CD14-positive monocyte (primary cell): ENCODE results near the gene PRKD1. TPM values are rescaled to one million over a fixed set of nuclear protein-coding genes. Genes with fewer than 3 reads are reported as not detected.

ENCODE experiments used
- DNase-seq, 3 donors: peaks; one replicate each; pipeline ENCODE4 v3.0.0-alpha.2; 2011 to 2022
- H2AFZ ChIP-seq: 2 replicates; pipeline ENCODE4 v1.6.0; 2012; ENCODE audit warnings: mild to moderate bottlenecking, low read depth, low read length, inconsistent platforms; ENCODE audit not compliant: insufficient read depth, poor library complexity, severe bottlenecking
- H3K27ac ChIP-seq, 2 donors: 1 replicate in 1 of 2; 2 replicates in 1 of 2; pipeline ENCODE4 v1.5.1; 2012 to 2013; ENCODE audit warnings: low read length in 2 of 2, control low read depth in 1 of 2, inconsistent platforms in 1 of 2, low read depth in 1 of 2, mild to moderate bottlenecking in 1 of 2
- H3K27me3 ChIP-seq, 2 donors: one replicate each; pipeline versions ENCODE4 v1.6.0 to v1.6.1; 2011 to 2013; ENCODE audit warnings: low read length in 2 of 2; ENCODE audit not compliant: control insufficient read depth in 2 of 2, insufficient read depth in 2 of 2
- H3K36me3 ChIP-seq, 2 donors: replicated peaks in 1 of 2; 1 replicate in 1 of 2; 2 replicates in 1 of 2; pipeline versions ENCODE4 v1.5.1 to v1.6.1; 2012 to 2013; ENCODE audit warnings: low read length in 2 of 2, control low read depth in 1 of 2, inconsistent platforms in 1 of 2, mild to moderate bottlenecking in 1 of 2; ENCODE audit not compliant: insufficient read depth in 2 of 2, control insufficient read depth in 1 of 2
- H3K4me1 ChIP-seq, 2 donors: 1 replicate in 1 of 2; 2 replicates in 1 of 2; pipeline versions ENCODE4 v1.5.1 to v1.6.1; 2012 to 2013; ENCODE audit warnings: low read length in 2 of 2, control low read depth in 1 of 2, inconsistent platforms in 1 of 2, mild to moderate bottlenecking in 1 of 2, moderate library complexity in 1 of 2; ENCODE audit not compliant: insufficient read depth in 2 of 2, control insufficient read depth in 1 of 2
- H3K4me2 ChIP-seq: replicated peaks from 2 replicates; pipeline ENCODE3; 2012; ENCODE audit warnings: low read length, moderate library complexity, mild to moderate bottlenecking; ENCODE audit not compliant: poor library complexity, severe bottlenecking; ENCODE audit errors: extremely low read depth
- H3K4me3 ChIP-seq, 3 experiments: fragments of 200-600 bp in 1 of 3; sonication (generic) in 1 of 3; replicated peaks in 1 of 3; 1 replicate in 2 of 3; 2 replicates in 1 of 3; pipeline ENCODE4 v1.5.1; 2011 to 2013; ENCODE audit warnings: low read length in 3 of 3, mild to moderate bottlenecking in 3 of 3, control low read depth in 2 of 3, low read depth in 2 of 3, inconsistent platforms in 1 of 3, moderate library complexity in 1 of 3
- H3K79me2 ChIP-seq: 2 replicates; pipeline ENCODE4 v1.6.0; 2012; ENCODE audit warnings: mild to moderate bottlenecking, control low read depth, inconsistent platforms, low read length, moderate library complexity; ENCODE audit not compliant: insufficient read depth
- H3K9ac ChIP-seq: 2 replicates; pipeline ENCODE4 v1.6.0; 2017; ENCODE audit warnings: low read length, mild to moderate bottlenecking; ENCODE audit not compliant: insufficient read depth, poor library complexity, severe bottlenecking
- H3K9me3 ChIP-seq, 2 donors: replicated peaks in 1 of 2; 1 replicate in 1 of 2; 2 replicates in 1 of 2; pipeline versions ENCODE4 v1.5.1 to v1.6.1; 2012 to 2013; ENCODE audit warnings: low read length in 2 of 2, control low read depth in 1 of 2; ENCODE audit not compliant: control insufficient read depth in 1 of 2, insufficient read depth in 1 of 2
- H4K20me1 ChIP-seq: 2 replicates; pipeline ENCODE4 v1.6.0; 2012; ENCODE audit warnings: mild to moderate bottlenecking, low read length, control low read depth, moderate library complexity; ENCODE audit not compliant: insufficient read depth
- H3K27ac Mint-ChIP-seq, 7 donors: one replicate each; pipeline ENCODE4 v1.8.0; 2020; ENCODE audit warnings: mild to moderate bottlenecking in 7 of 7, mixed read lengths in 7 of 7, moderate library complexity in 6 of 7, inconsistent platforms in 2 of 7
- H3K27me3 Mint-ChIP-seq, 3 donors: one replicate each; pipeline ENCODE4 v1.8.0; 2021 to 2022; ENCODE audit warnings: low read depth in 3 of 3, mild to moderate bottlenecking in 3 of 3, mixed read lengths in 3 of 3, moderate library complexity in 3 of 3, inconsistent platforms in 1 of 3
- H3K36me3 Mint-ChIP-seq, 2 donors: one replicate each; pipeline ENCODE4 v1.8.0; 2020; ENCODE audit warnings: mixed read lengths in 2 of 2, inconsistent platforms in 1 of 2, mild to moderate bottlenecking in 1 of 2
- H3K4me1 Mint-ChIP-seq: one replicate; pipeline ENCODE4 v1.8.0; 2020; ENCODE audit warnings: mild to moderate bottlenecking, mixed read lengths
- H3K4me3 Mint-ChIP-seq, 2 donors: one replicate each; pipeline ENCODE4 v1.8.0; 2020; ENCODE audit warnings: mild to moderate bottlenecking in 2 of 2, mixed read lengths in 2 of 2, moderate library complexity in 1 of 2
- H3K9me3 Mint-ChIP-seq, 7 donors: one replicate each; pipeline ENCODE4 v1.8.0; 2020 to 2022; ENCODE audit warnings: mixed read lengths in 7 of 7, mild to moderate bottlenecking in 6 of 7, moderate library complexity in 6 of 7, inconsistent platforms in 2 of 7
- WGBS: methylation state at CpG from one replicate; pipeline ENCODE4 v1.1.5; 2013; ENCODE audit warnings: missing lambda C conversion rate; ENCODE audit not compliant: insufficient coverage; 5-methylcytosine and 5-hydroxymethylcytosine counted together
- intact Hi-C, 2 donors: fragments of 100-400 bp; cut with micrococcal nuclease; formaldehyde crosslinking; loops; one replicate each; pipeline versions ENCODE4 v1.15.0 to v1.15.1; 2023
- polyA plus RNA-seq, 3 donors: library from polyadenylated mRNA; depleted of rRNA in 1 of 3; unstranded in 2 of 3; stranded (reverse) in 1 of 3; fragments of 300-500 nt in 2 of 3; fragments of >200 nt in 1 of 3; fragmentation: Illumina TruSeq in 2 of 3; gene quantifications; 1 replicate in 2 of 3; 2 replicates in 1 of 3; pipeline ENCODE4 v1.2.3, GENCODE V29; 2012 to 2021
- TF ChIP-seq, protein P1 (sequence below): fragments of 200-600 bp; IDR thresholded peaks from one replicate; pipeline ENCODE4 v1.8.0; 2022; ENCODE audit warnings: antibody characterized with exemption, mild to moderate bottlenecking

PRKD1 gene
- polyA plus RNA-seq, 3 donors = not detected

DNA sequence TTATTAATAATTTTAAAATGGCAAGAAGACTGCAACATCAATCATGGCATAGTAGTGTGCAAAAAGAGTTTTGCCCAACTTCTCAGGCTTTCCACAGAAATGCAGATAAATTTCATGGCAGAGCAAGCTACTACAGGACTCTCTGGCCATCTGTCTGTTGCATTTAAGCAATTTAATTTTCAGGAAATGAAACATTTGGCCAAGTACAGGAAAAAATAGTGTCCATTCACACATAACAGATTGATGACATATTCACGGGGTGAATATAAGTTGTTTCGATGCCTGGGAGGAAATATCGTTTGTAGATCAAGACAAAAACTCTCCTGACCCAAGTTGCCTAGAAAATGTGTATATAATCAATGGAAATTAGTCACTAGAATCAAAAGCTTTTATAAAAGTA lies 324.0 kb downstream of the PRKD1 start:
- TF ChIP-seq, protein P1, sequence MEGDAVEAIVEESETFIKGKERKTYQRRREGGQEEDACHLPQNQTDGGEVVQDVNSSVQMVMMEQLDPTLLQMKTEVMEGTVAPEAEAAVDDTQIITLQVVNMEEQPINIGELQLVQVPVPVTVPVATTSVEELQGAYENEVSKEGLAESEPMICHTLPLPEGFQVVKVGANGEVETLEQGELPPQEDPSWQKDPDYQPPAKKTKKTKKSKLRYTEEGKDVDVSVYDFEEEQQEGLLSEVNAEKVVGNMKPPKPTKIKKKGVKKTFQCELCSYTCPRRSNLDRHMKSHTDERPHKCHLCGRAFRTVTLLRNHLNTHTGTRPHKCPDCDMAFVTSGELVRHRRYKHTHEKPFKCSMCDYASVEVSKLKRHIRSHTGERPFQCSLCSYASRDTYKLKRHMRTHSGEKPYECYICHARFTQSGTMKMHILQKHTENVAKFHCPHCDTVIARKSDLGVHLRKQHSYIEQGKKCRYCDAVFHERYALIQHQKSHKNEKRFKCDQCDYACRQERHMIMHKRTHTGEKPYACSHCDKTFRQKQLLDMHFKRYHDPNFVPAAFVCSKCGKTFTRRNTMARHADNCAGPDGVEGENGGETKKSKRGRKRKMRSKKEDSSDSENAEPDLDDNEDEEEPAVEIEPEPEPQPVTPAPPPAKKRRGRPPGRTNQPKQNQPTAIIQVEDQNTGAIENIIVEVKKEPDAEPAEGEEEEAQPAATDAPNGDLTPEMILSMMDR = no peak

DNA sequence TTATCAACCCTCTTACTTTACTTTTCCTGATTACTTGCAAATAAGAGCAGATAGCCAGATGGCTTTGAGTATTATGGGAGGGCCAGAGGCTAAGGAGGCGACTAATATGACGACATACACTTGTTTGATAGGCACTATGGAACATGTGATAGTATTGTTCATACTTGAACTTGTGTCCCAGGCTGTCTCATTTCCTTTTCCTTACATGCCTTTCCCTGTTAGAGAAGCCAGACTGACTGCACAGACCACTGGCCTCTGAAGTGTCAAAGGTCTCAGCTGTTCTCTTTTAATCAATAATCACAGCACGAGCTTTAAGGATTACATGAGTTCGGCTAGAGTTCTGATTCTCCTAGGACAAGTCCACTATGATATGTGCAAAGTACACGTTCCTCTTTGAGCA lies 326.0 kb downstream of the PRKD1 start:
- no peak overlapping the region for H3K4me3 ChIP-seq
- H3K79me2 ChIP-seq = no peaks in the 10 kb centered on the region
- H2AFZ ChIP-seq = no peak overlapping the region
- Mint-ChIP-seq H3K36me3 (no peaks in the 10 kb centered on the region), H3K4me1 (no peaks in the 10 kb centered on the region), H3K9me3 (peaks cover 0 to 3% (median 2%) of the 10 kb centered on the region in 7 donors), H3K4me3 (no peak overlapping the region), H3K27ac (no peak overlapping the region), H3K27me3 (no peaks in the 10 kb centered on the region)
- H3K9me3 ChIP-seq = peaks cover 0 to 4% of the 10 kb centered on the region in 2 donors
- intact Hi-C loops = no loop called here
- no peaks in the 10 kb centered on the region for H3K27me3 ChIP-seq
- no peaks in the 10 kb centered on the region for H4K20me1 ChIP-seq
- no peaks in the 10 kb centered on the region for H3K36me3 ChIP-seq
- H3K27ac ChIP-seq = no peak overlapping the region
- TF ChIP-seq, protein P1 = no peak
- H3K9ac ChIP-seq = no peak overlapping the region
- no peaks in the 10 kb centered on the region for H3K4me1 ChIP-seq
- WGBS = 100% methylated on average over 1 of the region's 5 CpGs
- no peak overlapping the region for H3K4me2 ChIP-seq
- DNase-seq = no peak

More for the DNA sequence above, 324.0 kb downstream of the PRKD1 start:
- intact Hi-C loops = no loop called here
- Histone ChIP-seq H3K9me3 (peaks cover 0 to 4% of the 10 kb centered on the region in 2 donors), H3K4me3 (no peak overlapping the region), H3K27me3 (no peaks in the 10 kb centered on the region), H3K27ac (no peak overlapping the region), H3K36me3 (no peaks in the 10 kb centered on the region), H4K20me1 (no peaks in the 10 kb centered on the region), H3K4me2 (no peak overlapping the region), H2AFZ (no peak overlapping the region), H3K4me1 (no peaks in the 10 kb centered on the region), H3K79me2 (no peaks in the 10 kb centered on the region), H3K9ac (no peak overlapping the region)
- Mint-ChIP-seq H3K9me3 (peaks cover 0 to 5% (median 2%) of the 10 kb centered on the region in 7 donors), H3K27me3 (no peaks in the 10 kb centered on the region), H3K27ac (no peak overlapping the region), H3K4me1 (no peaks in the 10 kb centered on the region), H3K4me3 (no peak overlapping the region), H3K36me3 (no peaks in the 10 kb centered on the region)
- no CpG with 5 or more reads among the region's 3 CpGs for WGBS
- no peak for DNase-seq
